Measurements from ENCODE around the gene NASP.

DNA sequence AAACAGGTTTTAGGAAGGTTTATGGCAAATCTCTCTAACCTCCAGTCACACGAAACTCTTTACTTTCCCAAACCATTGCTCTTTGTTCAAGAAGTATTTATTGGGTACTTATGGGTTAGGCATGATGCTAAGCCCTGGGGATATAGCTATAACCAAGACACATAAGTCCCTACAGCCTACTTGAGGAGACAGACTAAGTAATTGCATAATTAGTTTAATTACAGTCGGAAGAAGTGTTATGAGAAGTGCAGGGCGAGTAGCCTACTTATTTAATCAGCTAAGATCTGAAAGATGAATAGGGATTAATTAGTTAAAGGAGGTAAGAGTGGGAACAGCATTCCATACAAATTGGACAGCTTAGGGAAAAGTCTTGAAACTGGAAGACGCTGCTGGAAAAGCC lies 13.2 kb upstream of the NASP start:
- TF ChIP-seq, protein P1, sequence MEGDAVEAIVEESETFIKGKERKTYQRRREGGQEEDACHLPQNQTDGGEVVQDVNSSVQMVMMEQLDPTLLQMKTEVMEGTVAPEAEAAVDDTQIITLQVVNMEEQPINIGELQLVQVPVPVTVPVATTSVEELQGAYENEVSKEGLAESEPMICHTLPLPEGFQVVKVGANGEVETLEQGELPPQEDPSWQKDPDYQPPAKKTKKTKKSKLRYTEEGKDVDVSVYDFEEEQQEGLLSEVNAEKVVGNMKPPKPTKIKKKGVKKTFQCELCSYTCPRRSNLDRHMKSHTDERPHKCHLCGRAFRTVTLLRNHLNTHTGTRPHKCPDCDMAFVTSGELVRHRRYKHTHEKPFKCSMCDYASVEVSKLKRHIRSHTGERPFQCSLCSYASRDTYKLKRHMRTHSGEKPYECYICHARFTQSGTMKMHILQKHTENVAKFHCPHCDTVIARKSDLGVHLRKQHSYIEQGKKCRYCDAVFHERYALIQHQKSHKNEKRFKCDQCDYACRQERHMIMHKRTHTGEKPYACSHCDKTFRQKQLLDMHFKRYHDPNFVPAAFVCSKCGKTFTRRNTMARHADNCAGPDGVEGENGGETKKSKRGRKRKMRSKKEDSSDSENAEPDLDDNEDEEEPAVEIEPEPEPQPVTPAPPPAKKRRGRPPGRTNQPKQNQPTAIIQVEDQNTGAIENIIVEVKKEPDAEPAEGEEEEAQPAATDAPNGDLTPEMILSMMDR (conservative IDR thresholded peaks at IDR 0.05; ENCODE audit: low read depth, low read length), result no peak
- TF ChIP-seq RFX5 (IDR thresholded peaks at IDR 0.05; ENCODE audit: low read depth, low read length) (no peak), POLR2A (IDR thresholded peaks at IDR 0.05; ENCODE audit: low read depth, low read length) (no peak), MXI1 (IDR thresholded peaks at IDR 0.05; ENCODE audit: borderline replicate concordance, low read depth, low read length) (no peak), FOS (IDR thresholded peaks at IDR 0.05; ENCODE audit: low read depth, low read length) (no peak), MAZ (IDR thresholded peaks at IDR 0.05; ENCODE audit: borderline replicate concordance, low read depth, low read length) (no peak), CEBPB (IDR thresholded peaks at IDR 0.05; ENCODE audit: low read depth, low read length) (no peak), CHD1 (IDR thresholded peaks at IDR 0.05; ENCODE audit: low read depth, low read length) (no peak), RCOR1 (IDR thresholded peaks at IDR 0.05; ENCODE audit: insufficient replicate concordance, low read length) (no peak), BHLHE40 (IDR thresholded peaks at IDR 0.05; ENCODE audit: low read depth, low read length) (no peak), RAD21 (IDR thresholded peaks at IDR 0.05; ENCODE audit: low read length) (no peak)
- TF ChIP-seq, protein P2, sequence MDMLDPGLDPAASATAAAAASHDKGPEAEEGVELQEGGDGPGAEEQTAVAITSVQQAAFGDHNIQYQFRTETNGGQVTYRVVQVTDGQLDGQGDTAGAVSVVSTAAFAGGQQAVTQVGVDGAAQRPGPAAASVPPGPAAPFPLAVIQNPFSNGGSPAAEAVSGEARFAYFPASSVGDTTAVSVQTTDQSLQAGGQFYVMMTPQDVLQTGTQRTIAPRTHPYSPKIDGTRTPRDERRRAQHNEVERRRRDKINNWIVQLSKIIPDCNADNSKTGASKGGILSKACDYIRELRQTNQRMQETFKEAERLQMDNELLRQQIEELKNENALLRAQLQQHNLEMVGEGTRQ (IDR thresholded peaks at IDR 0.05; ENCODE audit: low read depth, low read length), result no peak
